GM06990 (cell line): ENCODE results near the gene ARAP2.

Experiments
- DNase-seq: peaks from one replicate; pipeline ENCODE4 v3.0.0-alpha.2; 2011; ENCODE audit not compliant: insufficient read length; ENCODE audit errors: extremely low read depth
- H3K27me3 ChIP-seq: replicated peaks from 2 replicates; pipeline ENCODE4 v1.6.0; 2011; ENCODE audit warnings: low read length; ENCODE audit not compliant: control insufficient read depth, insufficient read depth
- H3K36me3 ChIP-seq: 2 replicates; pipeline ENCODE4 v1.5.1; 2011; ENCODE audit warnings: low read length; ENCODE audit not compliant: control insufficient read depth, insufficient read depth
- H3K4me3 ChIP-seq: replicated peaks from 2 replicates; pipeline ENCODE4 v1.5.1; 2011; ENCODE audit warnings: low read depth, mild to moderate bottlenecking, control low read depth, low read length
- TF ChIP-seq, protein P1 (sequence below): IDR thresholded peaks from 2 replicates; pipeline ENCODE4 v1.5.1; 2011; ENCODE audit warnings: low read length, control low read depth, mild to moderate bottlenecking, inconsistent platforms; ENCODE audit not compliant: insufficient read depth, poor library complexity, severe bottlenecking

ARAP2 gene

DNA sequence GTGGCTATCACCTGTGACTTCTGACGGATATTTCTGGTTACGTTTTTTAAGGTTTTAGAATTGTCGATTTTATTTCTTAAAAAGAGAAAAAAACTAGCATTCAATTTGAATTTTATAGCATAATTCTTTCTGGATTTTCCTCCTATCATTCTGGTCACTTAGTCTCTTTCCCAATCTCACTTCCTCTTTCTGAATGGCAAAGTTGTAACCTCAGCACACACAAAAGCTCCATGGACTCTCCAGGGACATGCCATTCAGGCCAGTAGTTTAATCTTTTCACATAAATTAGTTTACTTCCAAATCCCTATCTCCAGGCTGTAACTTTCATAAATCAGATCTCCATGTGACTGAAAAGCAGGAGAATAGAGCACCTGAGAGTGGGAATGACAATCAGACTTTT lies 110.7 kb downstream of the ARAP2 start:
- no peak for DNase-seq

DNA sequence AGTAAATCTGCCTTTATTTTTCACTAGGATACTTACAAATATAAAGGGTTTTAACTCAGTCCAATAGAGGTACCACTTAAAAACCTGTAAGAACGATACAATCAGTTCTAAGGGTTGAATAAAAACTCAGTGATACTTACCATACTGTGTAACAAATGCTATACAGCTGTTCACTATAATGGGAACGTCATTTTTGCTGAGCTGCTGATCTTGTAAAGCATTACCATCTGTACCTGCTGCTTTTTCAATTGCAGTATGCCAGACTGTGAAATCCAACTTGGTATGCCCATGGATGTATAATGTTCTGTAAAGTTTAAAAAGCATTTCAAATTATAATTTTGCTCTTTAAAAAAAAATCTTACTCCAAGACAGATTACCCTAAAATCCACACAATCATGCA lies 111.2 kb downstream of the ARAP2 start:
- H3K4me3 ChIP-seq = no peak overlapping the region
- TF ChIP-seq, protein P1, sequence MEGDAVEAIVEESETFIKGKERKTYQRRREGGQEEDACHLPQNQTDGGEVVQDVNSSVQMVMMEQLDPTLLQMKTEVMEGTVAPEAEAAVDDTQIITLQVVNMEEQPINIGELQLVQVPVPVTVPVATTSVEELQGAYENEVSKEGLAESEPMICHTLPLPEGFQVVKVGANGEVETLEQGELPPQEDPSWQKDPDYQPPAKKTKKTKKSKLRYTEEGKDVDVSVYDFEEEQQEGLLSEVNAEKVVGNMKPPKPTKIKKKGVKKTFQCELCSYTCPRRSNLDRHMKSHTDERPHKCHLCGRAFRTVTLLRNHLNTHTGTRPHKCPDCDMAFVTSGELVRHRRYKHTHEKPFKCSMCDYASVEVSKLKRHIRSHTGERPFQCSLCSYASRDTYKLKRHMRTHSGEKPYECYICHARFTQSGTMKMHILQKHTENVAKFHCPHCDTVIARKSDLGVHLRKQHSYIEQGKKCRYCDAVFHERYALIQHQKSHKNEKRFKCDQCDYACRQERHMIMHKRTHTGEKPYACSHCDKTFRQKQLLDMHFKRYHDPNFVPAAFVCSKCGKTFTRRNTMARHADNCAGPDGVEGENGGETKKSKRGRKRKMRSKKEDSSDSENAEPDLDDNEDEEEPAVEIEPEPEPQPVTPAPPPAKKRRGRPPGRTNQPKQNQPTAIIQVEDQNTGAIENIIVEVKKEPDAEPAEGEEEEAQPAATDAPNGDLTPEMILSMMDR = no peak
- no peak for DNase-seq
- no peaks in the 10 kb centered on the region for H3K27me3 ChIP-seq
- no peaks in the 10 kb centered on the region for H3K36me3 ChIP-seq

More for the DNA sequence above, 110.7 kb downstream of the ARAP2 start:
- no peak overlapping the region for H3K4me3 ChIP-seq
- no peaks in the 10 kb centered on the region for H3K36me3 ChIP-seq
- no peaks in the 10 kb centered on the region for H3K27me3 ChIP-seq
- TF ChIP-seq, protein P1 = no peak

DNA sequence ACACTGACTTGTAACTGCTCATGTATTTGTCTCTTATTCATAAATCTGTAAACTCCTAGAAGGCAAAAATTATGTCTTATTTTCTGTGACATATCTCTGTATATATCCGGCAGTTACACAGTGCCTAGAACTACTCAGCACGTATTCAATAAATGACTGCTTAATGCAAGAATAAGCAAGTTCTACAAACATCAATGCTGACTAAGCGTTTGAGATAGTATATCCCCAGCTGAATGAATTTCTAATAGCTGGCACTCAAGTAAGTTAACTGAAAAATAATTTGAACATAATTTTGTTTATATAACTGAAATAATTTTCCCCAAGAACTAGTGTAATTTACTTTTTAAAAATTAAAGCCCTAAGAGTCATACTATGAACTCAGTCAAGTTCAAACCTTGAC lies 113.7 kb downstream of the ARAP2 start:
- Histone ChIP-seq H3K36me3 (no peaks in the 10 kb centered on the region), H3K27me3 (no peaks in the 10 kb centered on the region), H3K4me3 (no peak overlapping the region)
- DNase-seq = no peak
- TF ChIP-seq, protein P1 = no peak

DNA sequence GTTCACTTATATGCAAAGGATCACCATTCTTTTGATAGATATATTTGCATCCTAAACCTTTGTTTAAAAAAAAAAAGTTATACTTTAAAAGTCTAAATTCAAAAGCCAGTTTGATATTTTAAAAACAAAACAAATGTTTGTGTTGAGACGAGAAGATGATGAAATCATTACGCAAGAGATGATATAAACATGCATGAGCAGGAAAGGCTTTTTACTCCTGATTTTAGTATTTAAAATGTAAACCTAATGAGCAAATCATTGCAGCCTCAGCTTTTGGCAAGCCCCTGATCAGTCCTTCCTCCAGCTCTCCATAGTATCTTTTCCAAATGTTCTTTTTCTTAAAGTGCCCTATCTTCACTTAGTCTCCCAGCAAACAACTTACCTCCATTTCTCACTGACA lies 115.6 kb downstream of the ARAP2 start:
- TF ChIP-seq, protein P1 = no peak
- DNase-seq = no peak
- no peaks in the 10 kb centered on the region for H3K27me3 ChIP-seq
- H3K4me3 ChIP-seq = no peak overlapping the region
- H3K36me3 ChIP-seq = no peaks in the 10 kb centered on the region; the same call in 1 of the 2 replicates

DNA sequence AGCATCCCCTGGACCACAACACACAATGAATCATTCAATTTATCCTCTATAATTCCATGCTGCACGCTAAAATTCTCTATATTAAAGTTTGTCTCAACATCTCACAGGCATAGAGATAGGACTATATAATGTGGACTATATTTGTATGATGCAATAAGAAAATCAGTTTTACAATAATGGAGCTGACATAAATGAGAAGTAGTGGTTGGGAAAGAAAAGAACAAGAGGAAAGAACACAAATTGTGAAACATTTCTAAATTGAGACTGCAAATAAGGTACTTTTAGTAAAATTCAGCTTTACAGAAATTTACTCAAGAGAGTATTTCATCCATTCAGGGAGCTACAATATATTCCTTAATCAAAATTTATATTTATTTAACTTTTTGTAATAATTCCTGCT lies 120.4 kb downstream of the ARAP2 start:
- Histone ChIP-seq H3K4me3 (no peak overlapping the region), H3K36me3 (no peaks in the 10 kb centered on the region; the same call in 1 of the 2 replicates), H3K27me3 (no peaks in the 10 kb centered on the region)
- TF ChIP-seq, protein P1 = no peak
- DNase-seq = no peak

DNA sequence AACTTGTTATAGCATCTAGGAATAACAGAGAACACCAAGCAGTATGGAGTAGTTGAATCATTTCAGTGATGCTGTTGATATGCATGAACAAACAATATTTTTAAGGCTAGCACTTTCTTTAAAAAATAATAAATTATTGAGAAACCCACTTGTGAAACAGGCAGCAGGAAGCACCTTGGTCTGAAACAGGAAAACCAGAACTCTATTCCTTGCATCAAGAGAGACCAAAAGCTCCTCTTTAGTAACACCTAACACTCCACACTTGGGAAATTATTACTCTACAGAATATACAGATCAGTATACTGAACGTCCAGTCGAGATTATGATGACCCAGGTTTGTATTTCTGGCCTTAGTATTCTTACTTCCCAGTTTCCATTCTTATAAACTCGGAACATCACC lies 129.0 kb downstream of the ARAP2 start:
- H3K27me3 ChIP-seq = no peaks in the 10 kb centered on the region
- no peak overlapping the region for H3K4me3 ChIP-seq
- TF ChIP-seq, protein P1 = no peak
- H3K36me3 ChIP-seq = no peaks in the 10 kb centered on the region; the same call in none of the 2 replicates
- DNase-seq = no peak
